Right ventricle myocardium inferior (tissue), 1 donor: ENCODE measurements around the gene POLR3E. TPM values are rescaled to one million over a fixed set of nuclear protein-coding genes. Genes with fewer than 3 reads are reported as not detected.

Experiments used
- ATAC-seq: fragments of 200-7000 bp; cut with Tn5 transposase; one replicate; pipeline ENCODE4 v1.9.1; 2020; ENCODE audit warnings: mild to moderate bottlenecking, moderate library complexity
- DNase-seq: peaks from one replicate; pipeline ENCODE4 v3.0.0; 2021; ENCODE audit errors: missing footprints
- intact Hi-C: fragments of 100-400 bp; cut with DNase I; formaldehyde crosslinking; loops from one replicate; pipeline ENCODE4 v1.11.0; 2022
- long read RNA-seq: library from polyadenylated mRNA; unstranded; transcript quantifications from one replicate; pipeline ENCODE4 v2.0.0, GENCODE V29; 2021
- total RNA-seq: library from RNA; stranded (reverse); fragmentation: NEBNext Ultra II Directional; extraction: Animal tissue kit (Norgen Biotek cat#: 25700); gene quantifications from one replicate; pipeline ENCODE4 v1.2.1, GENCODE V29; 2021
- donor health status: DM: no; HTN: yes; CAD: no; lungs with severe emphysema.

The POLR3E gene, protein sequence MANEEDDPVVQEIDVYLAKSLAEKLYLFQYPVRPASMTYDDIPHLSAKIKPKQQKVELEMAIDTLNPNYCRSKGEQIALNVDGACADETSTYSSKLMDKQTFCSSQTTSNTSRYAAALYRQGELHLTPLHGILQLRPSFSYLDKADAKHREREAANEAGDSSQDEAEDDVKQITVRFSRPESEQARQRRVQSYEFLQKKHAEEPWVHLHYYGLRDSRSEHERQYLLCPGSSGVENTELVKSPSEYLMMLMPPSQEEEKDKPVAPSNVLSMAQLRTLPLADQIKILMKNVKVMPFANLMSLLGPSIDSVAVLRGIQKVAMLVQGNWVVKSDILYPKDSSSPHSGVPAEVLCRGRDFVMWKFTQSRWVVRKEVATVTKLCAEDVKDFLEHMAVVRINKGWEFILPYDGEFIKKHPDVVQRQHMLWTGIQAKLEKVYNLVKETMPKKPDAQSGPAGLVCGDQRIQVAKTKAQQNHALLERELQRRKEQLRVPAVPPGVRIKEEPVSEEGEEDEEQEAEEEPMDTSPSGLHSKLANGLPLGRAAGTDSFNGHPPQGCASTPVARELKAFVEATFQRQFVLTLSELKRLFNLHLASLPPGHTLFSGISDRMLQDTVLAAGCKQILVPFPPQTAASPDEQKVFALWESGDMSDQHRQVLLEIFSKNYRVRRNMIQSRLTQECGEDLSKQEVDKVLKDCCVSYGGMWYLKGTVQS
- total RNA-seq, result 36.4 TPM
- long read RNA-seq, transcript POLR3E-201 (21 exons, 3,697 nt), result major isoform, 30 of 44 reads
- long read RNA-seq, partial matches to known transcripts, result 5 of 44 reads
- long read RNA-seq, other reads (novel, unspliced or antisense), result 9 of 44 reads

DNA sequence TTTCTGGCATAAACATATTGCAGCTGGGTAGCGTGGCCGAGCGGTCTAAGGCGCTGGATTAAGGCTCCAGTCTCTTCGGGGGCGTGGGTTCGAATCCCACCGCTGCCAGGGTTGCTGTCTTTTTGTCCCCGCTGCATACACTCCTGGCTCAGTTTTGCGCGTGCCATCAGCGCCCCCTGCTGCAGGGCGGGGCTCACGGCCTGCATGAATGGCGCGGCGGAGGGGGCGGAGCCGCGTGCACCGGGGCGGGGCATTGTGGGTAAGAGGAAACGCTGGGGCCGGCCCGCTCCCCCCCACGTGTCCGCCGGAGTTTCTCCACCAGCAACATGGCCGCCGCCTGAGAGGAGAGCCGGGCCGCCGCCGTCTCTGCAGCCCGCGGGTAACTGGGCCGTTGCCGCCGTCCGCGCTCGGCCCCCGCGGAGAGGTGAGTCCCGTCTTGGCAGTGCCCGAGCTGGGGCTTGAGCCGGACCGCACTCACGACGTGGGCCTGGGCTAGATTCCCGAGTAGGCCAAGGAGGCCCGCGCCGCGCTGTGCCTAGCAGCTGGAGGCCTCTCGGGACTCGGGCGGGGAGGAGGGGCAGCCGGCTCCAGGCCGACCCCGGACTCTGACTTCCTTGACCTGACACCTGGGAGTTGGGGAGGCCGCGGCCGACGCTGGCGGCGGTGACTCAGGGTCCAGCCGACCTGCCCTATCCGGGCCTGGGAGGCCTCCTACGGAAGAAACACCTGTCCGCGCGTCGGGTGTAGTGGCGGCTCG lies at the start of gene POLR3E:
POLR3E (plus strand) TSS at position 296 of the 757 bp plus-strand sequence. CDS start 5,560 bp downstream, outside the sequence.
- intact Hi-C loops, result loop anchor here (1.0 to 5.0 kb wide), 3 partner anchors 91 to 290 kb away; partner anchors contain the start of genes EEF2K and MOSMO
- DNase-seq (peak; percentile 100), ATAC-seq (peak; percentile 97)

DNA sequence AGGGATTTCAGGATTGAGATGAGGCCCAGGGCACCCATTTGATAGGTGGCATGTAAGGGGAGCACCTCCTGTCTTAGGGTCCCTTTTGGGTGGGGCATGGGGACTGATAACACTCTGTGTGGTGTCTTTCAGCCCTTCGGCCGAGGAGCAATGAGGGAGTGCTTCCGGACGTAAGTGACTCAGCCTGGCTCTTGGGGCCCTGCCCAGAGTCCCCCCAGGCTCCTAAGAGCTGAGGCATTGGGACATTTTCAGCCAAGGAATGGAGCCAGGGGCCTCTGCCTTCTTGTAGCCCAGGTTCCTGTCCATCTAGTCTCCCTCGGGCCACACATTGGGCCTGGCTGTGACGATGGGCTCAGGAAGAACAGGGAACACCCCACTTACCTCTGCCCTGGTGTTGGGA lies 46.7 kb upstream of the POLR3E start:
- ATAC-seq (no peak), DNase-seq (peak; percentile 61)
- intact Hi-C loops, result no loop called here

DNA sequence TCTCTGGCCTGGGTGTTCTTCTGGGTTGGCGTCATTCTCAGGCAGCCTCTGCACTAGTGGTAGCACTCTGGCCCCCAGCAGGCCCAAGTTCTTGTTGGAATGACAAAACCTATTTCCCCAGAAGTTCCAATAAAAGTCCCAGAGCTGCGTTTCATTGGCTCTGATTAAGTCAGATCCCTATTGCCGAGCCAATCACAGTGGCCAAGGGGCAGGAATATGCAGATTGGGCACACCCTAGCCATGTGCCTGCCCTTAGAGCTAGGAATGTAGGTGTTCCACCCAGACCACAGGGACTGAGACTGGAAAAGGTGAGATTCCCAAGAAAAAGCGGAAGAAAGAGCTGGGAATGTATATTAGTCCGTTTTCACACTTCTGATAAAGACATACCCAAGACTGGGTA lies 44.9 kb upstream of the POLR3E start:
- ATAC-seq (no peak), DNase-seq (no peak)
- intact Hi-C loops, result no loop called here

DNA sequence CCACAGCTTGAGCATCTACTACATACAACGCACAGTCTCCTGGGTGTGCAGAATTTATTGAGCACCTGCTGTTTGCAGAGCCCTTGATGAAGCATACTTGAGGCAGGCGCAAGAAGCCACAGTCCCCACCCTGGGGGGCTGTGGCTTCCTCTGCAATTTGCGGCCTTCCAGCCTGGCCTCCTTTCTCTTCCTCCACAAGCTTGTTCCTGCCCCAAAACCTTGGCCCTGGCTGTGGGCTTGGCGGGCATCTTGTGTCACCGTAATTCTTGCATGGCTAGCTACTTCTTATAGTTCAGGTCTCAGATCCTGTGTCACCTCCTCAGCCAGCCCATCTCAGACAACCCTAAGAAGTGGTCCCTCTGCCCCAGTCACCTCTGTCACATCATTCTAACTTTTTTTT lies 43.9 kb upstream of the POLR3E start:
- ATAC-seq (no peak), DNase-seq (no peak)
- intact Hi-C loops, result no loop called here

DNA sequence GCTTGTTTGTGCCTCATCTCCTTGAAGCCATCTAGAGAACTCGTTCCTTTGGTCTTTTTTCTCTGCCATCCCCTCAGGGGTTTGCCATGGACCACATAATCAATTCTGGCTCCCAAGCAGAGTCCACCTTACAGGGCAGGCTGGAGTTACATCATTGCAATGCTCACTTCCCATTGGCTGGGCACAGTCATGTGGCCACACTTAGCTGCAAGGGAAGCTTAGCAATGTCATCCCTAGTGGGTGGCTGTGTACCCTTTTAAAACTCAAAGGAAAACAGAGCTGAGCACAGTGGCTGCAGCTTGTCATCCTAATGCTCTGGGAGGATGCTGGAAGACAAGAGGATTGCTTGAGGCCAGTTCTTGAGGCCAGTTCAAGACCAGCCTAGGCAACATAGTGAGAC lies 41.9 kb upstream of the POLR3E start:
- ATAC-seq (no peak), DNase-seq (no peak)
- intact Hi-C loops, result no loop called here

DNA sequence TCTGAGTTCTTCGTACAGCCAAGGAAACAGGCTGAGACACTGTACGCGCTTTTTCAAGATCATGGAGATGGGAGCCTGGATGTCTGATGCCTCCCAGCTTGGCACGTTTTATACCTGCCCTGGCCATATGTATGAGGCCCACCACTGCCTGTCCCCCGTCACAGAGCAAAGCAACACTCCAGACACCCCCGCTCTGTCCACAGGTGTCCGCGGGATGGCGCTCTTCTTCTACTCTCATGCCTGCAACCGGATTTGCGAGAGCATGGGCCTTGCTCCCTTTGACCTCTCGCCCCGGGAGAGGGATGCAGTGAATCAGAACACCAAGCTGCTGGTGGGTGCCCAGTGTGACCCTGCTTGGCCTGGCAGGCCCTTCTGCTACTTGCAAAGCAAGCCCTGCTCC lies 39.8 kb upstream of the POLR3E start:
- DNase-seq (no peak), ATAC-seq (no peak)
- intact Hi-C loops, result no loop called here

DNA sequence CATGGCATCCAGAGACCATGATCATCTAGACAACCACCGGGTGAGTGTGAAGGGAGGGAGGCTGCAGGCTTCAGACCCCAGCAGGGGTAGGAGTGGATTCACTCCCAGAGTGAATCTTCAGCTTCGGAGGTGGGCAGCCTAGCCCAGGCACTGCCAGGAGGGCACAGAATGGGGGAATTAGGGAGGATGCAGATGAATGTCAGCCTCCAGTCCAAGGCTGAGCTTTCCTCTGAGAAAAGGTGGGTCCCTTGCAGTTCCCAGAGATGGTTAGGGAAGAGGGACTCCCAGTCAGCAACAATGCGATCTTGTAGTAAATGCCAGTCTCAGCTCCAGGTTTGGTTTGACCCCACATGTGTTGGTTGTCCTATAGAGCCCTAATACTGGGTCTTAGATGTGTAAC lies 36.7 kb upstream of the POLR3E start:
- intact Hi-C loops, result no loop called here
- ATAC-seq, result no peak

DNA sequence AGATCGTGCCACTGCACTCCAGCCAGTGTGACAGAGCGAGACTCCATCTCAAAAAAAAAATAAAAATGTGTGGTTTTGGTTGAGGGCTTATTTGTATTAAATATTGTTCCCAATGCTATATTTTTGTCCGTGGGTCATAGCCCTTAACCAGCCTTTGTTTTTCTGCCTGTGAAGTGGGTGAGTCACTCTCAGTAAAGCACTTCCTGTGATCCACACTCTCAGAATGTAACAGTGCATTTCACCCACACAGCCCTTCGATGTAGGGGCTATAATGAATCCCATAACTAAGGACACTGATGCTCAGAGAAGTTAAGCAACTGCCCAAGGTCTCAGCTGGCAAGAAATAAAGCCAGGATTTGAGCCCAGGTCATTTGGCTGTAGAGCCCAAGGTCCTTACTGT lies 34.7 kb upstream of the POLR3E start:
- no peak for ATAC-seq
- intact Hi-C loops, result no loop called here

More for the DNA sequence above, 36.7 kb upstream of the POLR3E start:
- DNase-seq, result no peak

DNA sequence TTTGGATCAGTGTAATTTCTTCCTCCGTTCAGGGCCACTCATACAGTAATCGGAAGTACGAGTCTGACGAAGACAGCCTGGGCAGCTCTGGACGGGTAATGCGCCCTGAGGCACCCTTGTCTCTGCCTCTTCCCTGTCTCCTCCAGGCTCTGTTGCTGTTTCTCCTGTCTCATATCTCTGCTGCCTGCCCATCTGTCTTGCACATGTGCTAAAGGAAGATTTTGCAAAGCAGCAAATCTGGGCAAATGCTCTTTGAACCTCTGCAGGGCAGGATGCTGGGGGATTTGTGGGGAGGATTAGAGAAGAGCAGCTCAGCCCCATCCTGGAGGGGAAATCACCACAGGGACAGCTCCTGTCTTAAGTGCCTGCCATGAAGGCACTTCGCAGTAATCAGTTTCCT lies 32.4 kb upstream of the POLR3E start:
- ATAC-seq, result no peak
- no peak for DNase-seq
- intact Hi-C loops, result no loop called here

More for the DNA sequence above, 34.7 kb upstream of the POLR3E start:
- DNase-seq, result no peak

DNA sequence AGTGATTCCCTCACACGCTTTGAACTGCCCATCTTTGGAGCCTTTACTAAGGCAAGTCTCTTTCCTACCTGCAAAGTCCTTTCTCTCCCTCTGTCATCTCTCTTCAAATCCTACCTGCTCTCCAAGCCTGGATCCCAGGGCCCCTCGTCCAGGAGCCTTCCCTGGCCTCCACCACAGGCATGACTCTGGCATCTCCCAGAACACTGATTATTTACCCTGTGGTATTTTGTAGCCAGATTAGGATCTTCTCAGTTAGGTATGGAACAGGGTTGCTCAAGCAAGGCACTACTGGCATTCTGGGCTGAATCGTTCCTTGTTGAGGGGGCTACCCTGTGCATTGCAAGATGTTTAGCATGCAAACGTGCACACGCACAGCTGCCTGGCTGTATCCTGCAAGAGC lies 31.9 kb upstream of the POLR3E start:
- intact Hi-C loops, result no loop called here
- DNase-seq, result no peak
- no peak for ATAC-seq

DNA sequence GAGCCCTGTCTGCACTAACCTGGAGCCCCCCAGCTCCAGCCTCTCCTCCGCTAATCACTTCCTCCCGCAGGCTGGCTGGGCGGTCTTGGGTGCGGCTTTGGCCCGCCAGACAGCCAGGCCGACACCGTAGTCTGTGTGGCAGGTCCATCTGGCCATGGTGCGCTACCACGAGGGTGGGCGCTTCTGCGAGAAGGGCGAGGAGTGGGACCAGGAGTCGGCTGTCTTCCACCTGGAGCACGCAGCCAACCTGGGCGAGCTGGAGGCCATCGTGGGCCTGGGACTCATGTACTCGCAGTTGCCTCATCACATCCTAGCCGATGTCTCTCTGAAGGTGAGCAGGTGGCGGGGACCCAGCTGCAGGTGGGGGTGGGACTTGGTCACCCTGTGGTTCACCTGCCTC lies 30.7 kb upstream of the POLR3E start:
- no peak for ATAC-seq
- intact Hi-C loops, result no loop called here
- DNase-seq, result peak; percentile 50

DNA sequence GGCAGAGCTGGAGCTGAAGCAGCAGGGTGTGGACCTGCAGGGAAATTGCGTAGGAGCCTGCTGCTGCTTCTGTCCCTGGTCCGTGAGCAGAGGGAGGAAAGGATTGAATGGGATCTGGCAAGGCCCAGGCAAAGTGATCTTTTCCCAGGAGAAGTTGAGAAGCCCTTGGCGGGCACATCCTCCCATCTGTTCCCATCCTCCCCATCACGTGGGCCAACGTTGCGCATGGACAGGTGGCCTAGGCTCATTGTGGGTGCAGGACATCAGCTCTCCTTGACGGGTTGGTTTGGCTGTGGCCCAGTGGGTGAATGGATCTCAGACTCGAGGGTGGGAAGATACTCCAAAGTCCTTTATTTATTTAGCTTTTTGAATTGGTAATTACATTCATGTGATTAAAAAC lies 29.4 kb upstream of the POLR3E start:
- DNase-seq (no peak), ATAC-seq (no peak)
- intact Hi-C loops, result no loop called here

DNA sequence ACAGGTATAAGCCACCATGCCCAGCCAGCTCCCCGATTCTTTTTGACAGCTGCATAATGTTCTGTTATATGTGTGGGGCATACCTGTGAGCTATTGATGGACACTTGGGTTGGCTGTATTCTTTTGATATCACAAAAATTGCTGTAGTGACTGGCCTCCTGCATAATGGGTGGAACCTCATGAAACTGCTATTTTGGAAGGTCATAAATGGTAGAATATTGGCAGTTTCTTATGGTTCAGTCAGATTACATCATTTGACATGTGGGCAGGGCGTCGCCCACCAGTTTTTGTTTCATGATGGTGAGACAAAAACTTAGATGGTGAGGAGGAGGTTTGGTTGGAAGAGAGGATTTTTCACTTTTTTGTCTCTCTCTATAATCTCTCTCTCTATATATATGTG lies 26.7 kb upstream of the POLR3E start:
- intact Hi-C loops, result loop anchor here (5.0 kb wide), 1 partner anchor 38 kb away; no protein-coding TSS in a partner anchor
- no peak for DNase-seq
- ATAC-seq, result no peak

DNA sequence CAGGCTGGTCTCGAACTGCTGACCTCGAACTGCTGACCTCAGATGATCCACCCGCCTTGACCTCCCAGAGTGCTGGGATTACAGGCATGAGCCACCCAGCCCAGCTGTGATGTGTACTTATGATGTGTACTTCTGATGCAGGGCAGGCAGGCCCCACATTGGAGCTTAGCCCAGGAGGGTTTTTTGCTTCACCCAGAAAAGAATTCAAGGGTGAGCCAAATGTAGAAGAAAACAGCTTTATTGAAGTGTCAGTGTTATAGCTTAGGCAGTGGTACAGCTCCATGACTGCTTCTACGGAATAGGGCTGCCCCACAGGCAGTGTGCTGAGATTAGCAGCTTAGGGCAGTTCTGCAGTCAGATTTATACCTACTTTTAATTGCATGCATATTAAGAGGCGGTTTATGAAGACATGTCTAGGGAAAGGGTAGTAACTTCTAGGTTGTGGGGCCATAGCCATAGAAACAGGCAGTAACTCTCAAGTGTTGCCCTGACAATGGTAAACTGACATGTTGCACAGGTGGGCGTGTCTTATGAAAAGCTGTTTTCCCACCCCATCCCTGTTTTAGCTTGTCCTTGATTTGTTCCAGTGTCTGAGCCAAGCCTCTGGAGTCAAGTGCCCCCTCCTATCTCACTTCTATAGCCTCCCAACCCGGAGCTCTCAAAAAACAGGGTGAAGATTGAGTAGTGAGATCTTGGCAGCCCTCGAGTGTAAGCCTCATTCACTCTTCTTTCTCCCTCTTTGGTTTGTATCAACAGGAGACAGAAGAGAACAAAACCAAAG lies 24.1 kb upstream of the POLR3E start:
- no peak for DNase-seq
- peak; percentile 84 for ATAC-seq

DNA sequence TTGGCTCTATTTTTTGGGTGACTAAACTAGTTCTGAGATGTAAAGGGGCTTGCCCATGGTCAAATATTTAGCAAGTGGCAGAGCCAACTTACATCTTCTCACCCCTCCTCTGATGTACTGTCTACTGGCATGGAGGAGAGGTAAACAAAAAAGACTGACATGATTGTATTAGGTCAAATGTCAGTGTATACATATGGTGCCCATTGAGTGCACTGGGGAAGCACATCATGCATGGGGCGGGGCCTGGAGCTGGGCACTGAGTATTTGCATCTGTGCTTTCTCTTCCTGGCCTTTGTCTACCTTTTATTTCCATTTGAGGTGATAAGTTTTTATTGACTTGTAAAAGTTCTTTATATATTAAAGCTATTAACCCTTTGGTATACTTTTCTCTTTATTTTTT lies 22.3 kb upstream of the POLR3E start:
- intact Hi-C loops, result loop anchor here (5.0 kb wide), 1 partner anchor 43 kb away; no protein-coding TSS in a partner anchor
- ATAC-seq (no peak), DNase-seq (no peak)

More for the DNA sequence above, 24.1 kb upstream of the POLR3E start:
- intact Hi-C loops, result loop anchor here (1.0 to 5.0 kb wide), 2 partner anchors 41 to 67 kb away; partner anchors contain the start of gene EEF2K

DNA sequence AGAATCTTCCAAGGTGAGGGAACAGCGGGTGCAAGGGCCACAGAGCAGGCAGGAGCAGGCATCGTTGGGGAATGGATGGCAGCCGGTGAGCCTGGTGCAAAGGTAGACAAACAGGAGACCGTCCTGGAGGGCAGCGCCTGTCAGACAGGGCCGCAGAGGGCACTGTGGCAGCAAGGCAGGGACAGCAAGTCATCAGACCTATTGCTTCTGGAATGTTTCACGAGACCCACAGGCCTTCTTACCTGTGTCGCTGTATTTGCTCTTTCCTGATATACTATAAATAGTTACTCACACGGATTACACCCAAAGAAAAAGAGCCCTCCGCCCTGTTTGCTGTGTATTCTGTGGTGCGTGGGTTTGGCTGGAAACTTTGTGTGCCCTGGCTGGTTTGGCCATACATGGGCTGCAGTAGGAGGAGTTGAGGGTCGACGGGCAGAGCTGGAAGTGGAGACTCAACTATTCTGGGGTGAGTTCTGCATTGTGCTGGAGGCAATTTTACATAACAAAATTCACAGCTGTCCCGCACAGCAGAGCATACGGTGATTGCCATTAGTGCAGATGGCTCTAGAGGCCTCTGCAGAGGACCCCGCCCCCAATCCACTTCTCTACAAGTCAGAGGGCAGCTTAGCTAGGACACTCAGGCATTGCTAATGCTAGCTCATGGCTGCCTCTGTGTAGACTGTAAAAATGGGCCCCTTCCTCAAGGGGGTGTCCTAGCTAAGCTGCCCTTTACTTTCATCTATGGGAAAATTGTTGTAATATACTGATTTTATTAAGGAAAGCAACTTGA lies 18.6 kb upstream of the POLR3E start:
- intact Hi-C loops, result no loop called here
- no peak for DNase-seq
- ATAC-seq, result no peak

DNA sequence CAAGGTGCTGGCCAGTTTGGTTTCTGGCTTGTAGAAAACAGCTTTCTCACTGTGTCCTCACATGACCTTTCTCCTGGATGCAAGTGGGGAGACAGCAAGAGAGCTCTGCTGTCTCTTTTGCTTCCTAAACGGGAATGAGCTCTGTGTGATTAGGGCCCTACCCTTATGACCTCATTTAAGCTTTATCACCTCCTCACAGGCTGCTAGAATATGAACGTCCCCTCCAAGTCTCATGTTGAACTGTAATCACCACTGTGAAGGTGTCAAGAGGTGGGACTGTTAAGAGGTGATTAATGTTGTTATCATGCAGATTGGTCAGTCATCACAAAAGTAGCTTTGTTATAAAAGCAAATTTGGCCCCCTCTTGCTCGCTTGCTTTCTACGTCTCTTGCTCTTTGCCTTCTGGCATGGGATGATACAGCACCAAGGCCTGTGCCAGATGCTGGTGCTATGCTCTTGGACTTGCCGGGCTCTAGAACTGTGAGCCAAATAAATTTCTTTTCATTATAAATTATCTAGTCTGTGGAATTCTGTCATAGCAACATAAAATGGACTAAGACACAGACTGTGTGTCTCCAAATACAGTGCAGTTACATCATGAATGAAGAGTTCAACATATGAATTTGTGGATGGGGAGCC lies 14.8 kb upstream of the POLR3E start:
- intact Hi-C loops, result no loop called here
- no peak for ATAC-seq
- no peak for DNase-seq
